ENCODE results near the gene PTTG2. TPM values are rescaled to one million over a fixed set of nuclear protein-coding genes. Genes with fewer than 3 reads are reported as not detected.

The PTTG2 gene
- total RNA-seq, 2 experiments from 2014 or later, result 1.8 to 2.2 TPM

- H3K27me3 Mint-ChIP-seq (ENCODE audit: low read depth), result no peaks in the 10 kb centered on the region
- H3K27ac Mint-ChIP-seq, result no peak overlapping the region
- peaks cover 7% of the 10 kb centered on the region for H3K9me3 Mint-ChIP-seq (ENCODE audit: insufficient read depth)
- no peak for DNase-seq
- H3K36me3 Mint-ChIP-seq (ENCODE audit: low read depth), result peaks cover 27% of the 10 kb centered on the region
- POLR2A ChIA-PET, result no interaction called here
- no peaks in the 10 kb centered on the region for H3K4me1 Mint-ChIP-seq (ENCODE audit: low read depth)
- ATAC-seq, result no peak
- CTCF ChIA-PET, result no interaction called here
- H3K4me3 Mint-ChIP-seq, result no peak overlapping the region
These were observed 23.2 kb upstream of the PTTG2 start for GRCh38 chr4:37936889-37937498.

DNA sequence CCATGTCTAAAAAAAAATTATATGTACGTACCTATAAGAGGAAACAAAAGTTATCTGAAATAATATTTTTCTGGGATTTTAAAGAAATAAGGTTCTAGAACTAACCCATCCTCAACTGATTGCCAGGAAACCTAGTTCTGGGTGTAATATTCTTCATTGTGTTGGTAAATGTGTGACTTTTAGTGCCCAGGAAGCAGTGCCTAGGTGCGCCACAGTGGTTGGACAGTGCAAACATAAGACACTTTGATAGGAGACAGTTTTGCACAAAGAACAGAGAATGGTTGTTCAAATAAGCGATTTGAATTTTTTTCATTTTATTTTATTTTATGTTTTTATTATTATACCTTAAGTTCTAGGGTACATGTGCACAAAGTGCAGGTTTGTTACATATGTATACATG lies 22.0 kb upstream of the PTTG2 start:
- no peak for DNase-seq
- H3K27me3 Mint-ChIP-seq (ENCODE audit: low read depth), result no peaks in the 10 kb centered on the region
- H3K27ac Mint-ChIP-seq, result no peak overlapping the region
- ChIA-PET POLR2A (no interaction called here), CTCF (no interaction called here)
- no peak overlapping the region for H3K4me3 Mint-ChIP-seq
- peaks cover 30% of the 10 kb centered on the region for H3K36me3 Mint-ChIP-seq (ENCODE audit: low read depth)
- peaks cover 7% of the 10 kb centered on the region for H3K9me3 Mint-ChIP-seq (ENCODE audit: insufficient read depth)
- no peak for ATAC-seq
- H3K4me1 Mint-ChIP-seq (ENCODE audit: low read depth), result no peaks in the 10 kb centered on the region

DNA sequence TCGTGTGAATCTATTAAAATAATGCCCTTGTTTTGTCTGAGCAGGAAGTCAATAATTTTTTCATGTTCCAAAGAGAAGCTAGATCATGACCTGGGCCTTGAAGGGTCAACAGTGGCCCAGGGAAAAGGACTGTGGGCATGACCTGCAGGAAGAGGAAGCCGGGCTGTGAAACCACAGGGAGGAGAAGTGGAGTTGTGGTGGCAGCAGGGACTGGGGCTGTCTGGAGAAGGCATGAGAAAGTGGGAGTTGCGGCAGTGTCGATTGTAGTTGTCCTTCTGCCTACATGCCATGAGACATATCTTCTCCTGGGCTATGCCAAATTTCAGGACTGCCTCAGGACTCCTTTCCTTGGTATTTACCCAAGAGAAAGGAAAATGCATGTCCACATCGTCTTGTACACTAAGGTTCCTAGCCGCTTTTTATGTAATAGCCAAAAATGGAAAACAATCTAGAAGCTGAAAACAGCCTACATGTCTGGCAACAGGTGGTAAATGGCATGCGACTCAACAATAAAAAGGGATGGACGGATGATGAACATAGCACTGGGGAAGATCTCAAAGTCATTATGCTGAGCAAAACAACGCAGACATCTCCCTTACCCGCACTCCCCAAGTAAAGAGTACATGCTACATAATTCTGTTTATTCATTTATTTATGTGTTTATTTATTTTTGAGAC lies 13.6 kb upstream of the PTTG2 start:
- Mint-ChIP-seq H3K9me3 (ENCODE audit: insufficient read depth) (no peaks in the 10 kb centered on the region), H3K36me3 (ENCODE audit: low read depth) (peaks cover 32% of the 10 kb centered on the region), H3K27ac (no peak overlapping the region), H3K27me3 (ENCODE audit: low read depth) (no peaks in the 10 kb centered on the region), H3K4me1 (ENCODE audit: low read depth) (peaks cover 29% of the 10 kb centered on the region), H3K4me3 (no peak overlapping the region)
- ChIA-PET POLR2A (no interaction called here), CTCF (no interaction called here)
- ATAC-seq, result no peak
- no peak for DNase-seq

- no peak overlapping the region for H3K27ac Mint-ChIP-seq
- POLR2A ChIA-PET, result no interaction called here
- CTCF ChIA-PET, result no interaction called here
- no peak for ATAC-seq
- DNase-seq, result no peak
- H3K4me1 Mint-ChIP-seq (ENCODE audit: low read depth), result peaks cover 29% of the 10 kb centered on the region
- no peak overlapping the region for H3K4me3 Mint-ChIP-seq
- no peaks in the 10 kb centered on the region for H3K9me3 Mint-ChIP-seq (ENCODE audit: insufficient read depth)
- peaks cover 37% of the 10 kb centered on the region for H3K36me3 Mint-ChIP-seq (ENCODE audit: low read depth)
- H3K27me3 Mint-ChIP-seq (ENCODE audit: low read depth), result no peaks in the 10 kb centered on the region
These were observed 11.7 kb upstream of the PTTG2 start for GRCh38 chr4:37948542-37948941.

DNA sequence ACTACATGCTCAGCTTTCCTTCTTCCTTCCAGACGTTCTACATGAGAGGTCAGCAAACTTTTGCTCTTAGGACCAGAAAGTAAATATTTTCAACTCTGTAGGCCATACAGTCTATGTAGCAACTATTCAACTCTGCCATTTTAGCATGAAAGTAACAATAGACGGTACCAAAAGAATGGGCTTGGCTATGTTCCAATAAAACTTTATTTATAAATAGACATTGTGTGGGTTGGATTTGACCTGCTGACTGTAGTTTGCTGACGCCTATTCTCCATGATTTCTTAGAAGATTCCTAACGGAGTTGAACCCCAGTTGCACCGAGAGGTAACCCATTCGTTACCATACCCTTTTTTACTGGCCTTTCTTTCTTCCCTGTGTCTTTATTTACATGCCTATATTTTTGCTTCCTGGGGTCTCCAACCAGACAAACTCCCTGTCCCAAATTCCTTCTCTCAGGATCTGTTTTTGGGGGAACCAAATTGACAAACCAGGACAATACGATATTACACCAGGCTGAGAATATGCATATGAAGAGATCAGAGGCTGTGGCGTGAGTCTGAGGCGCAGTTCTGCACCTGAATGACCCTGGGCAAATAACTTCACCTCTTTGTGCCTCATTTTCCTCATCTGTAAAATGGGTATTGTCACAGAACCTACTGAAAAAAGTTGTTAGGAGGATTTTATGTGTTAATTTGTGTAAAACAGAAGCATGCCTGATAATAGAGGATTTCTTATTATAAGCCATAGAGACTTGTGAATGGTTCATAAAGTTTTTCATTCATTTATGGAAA lies 10.4 kb upstream of the PTTG2 start:
- Mint-ChIP-seq H3K4me3 (no peak overlapping the region), H3K27ac (no peak overlapping the region), H3K9me3 (ENCODE audit: insufficient read depth) (no peaks in the 10 kb centered on the region), H3K36me3 (ENCODE audit: low read depth) (peaks cover 36% of the 10 kb centered on the region), H3K27me3 (ENCODE audit: low read depth) (no peaks in the 10 kb centered on the region), H3K4me1 (ENCODE audit: low read depth) (peaks cover 29% of the 10 kb centered on the region)
- ChIA-PET POLR2A (no interaction called here), CTCF (no interaction called here)
- ATAC-seq (no peak), DNase-seq (no peak)

DNA sequence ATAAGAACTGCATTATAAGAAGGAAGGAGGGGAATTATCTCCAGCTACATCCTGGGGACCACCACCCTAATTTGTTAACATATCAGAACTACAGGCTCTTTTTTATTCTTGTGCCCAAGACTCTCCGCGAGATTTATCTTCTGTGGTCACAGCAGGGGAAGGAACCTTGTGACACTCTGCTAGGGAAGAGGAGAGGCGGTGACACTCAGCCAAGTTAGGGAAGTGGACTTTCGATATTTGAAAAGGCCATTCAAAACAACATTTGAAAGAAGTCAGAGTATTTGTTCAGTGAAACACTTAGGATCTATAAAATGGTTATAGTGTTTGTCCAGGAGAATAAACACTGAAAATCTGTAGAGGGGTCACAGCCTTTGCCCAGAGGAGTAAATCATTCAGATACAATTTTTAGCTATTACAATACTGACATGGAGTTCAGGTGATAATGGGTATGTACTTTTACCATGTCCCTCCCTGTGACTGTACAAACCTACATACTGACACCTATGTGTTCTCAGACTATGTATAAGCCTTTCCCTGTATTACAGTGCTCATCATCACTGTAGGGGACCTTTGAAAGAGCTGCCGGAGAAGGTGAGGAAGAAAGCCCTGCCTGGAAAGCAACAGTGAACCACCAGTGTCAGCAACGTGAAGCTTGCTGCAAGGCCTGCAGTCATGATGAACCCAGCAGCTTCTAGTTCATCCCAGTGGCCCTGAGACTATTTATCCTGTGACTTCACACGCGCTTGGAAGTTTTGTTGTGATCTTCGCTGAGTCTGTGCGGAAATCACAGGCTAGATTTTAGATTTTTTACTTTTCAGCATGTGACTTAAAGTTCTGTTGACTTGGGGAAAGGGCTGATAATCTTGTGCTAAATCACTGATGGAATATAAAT lies 8.5 kb upstream of the PTTG2 start:
- ChIA-PET CTCF (interaction anchor here (2.4 kb wide), 1 partner anchor 19 kb away, joined by 9 read pairs; no protein-coding TSS in a partner anchor), POLR2A (no interaction called here)
- ATAC-seq (no peak), DNase-seq (no peak)
- Mint-ChIP-seq H3K27me3 (ENCODE audit: low read depth) (no peaks in the 10 kb centered on the region), H3K4me3 (no peak overlapping the region), H3K36me3 (ENCODE audit: low read depth) (peaks cover 33% of the 10 kb centered on the region), H3K4me1 (ENCODE audit: low read depth) (peaks cover 18% of the 10 kb centered on the region), H3K27ac (no peak overlapping the region), H3K9me3 (ENCODE audit: insufficient read depth) (no peaks in the 10 kb centered on the region)

- ChIA-PET CTCF (interaction anchor here (0.6 to 2.4 kb wide), 2 partner anchors 17 to 82 kb away, joined by 3 to 9 read pairs; no protein-coding TSS in a partner anchor), POLR2A (no interaction called here)
- no peak overlapping the region for H3K4me3 Mint-ChIP-seq
- ATAC-seq (no peak), DNase-seq (no peak)
- no peaks in the 10 kb centered on the region for H3K27me3 Mint-ChIP-seq (ENCODE audit: low read depth)
- no peak overlapping the region for H3K27ac Mint-ChIP-seq
- peaks cover 28% of the 10 kb centered on the region for H3K36me3 Mint-ChIP-seq (ENCODE audit: low read depth)
- peaks cover 9% of the 10 kb centered on the region for H3K4me1 Mint-ChIP-seq (ENCODE audit: low read depth)
- H3K9me3 Mint-ChIP-seq (ENCODE audit: insufficient read depth), result no peaks in the 10 kb centered on the region
These were observed 7.0 kb upstream of the PTTG2 start for GRCh38 chr4:37953156-37953555.

DNA sequence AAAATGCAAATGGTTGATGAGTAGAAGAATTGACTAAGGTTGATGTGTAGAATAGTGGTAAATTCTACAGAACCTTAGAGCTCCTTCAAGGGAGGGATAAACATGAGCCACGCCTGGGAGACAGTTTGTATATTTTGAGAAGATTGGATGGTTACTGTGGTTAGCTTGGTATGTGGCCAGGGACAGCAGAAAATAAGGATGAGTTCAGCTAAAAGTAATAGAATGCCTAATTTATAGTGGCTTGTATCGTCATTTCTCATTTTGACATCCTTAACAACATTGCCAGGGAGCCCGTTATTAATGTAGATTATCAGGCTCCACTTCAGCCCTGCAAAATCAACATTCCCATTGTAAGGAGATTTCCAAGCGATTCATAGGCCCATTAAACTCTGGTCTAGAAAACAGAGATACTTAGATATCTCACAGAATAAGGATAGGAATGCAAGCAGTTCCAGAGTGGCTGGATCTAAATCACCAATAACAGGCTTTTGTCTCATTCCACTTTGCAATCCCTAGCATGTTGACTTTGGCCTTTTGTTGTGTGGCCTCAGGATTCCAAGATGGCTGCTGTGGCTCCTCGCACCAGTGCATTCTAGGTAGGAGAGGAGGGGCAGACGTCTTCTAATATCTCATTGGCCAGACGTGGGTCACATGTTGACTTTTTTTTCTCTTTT lies 6.4 kb upstream of the PTTG2 start:
- no peak overlapping the region for H3K27ac Mint-ChIP-seq
- no peaks in the 10 kb centered on the region for H3K9me3 Mint-ChIP-seq (ENCODE audit: insufficient read depth)
- peaks cover 3% of the 10 kb centered on the region for H3K4me1 Mint-ChIP-seq (ENCODE audit: low read depth)
- ATAC-seq (no peak), DNase-seq (no peak)
- H3K36me3 Mint-ChIP-seq (ENCODE audit: low read depth), result peaks cover 27% of the 10 kb centered on the region
- no peak overlapping the region for H3K4me3 Mint-ChIP-seq
- ChIA-PET POLR2A (no interaction called here), CTCF (interaction anchor here (2.4 kb wide), 1 partner anchor 17 kb away, joined by 9 read pairs; no protein-coding TSS in a partner anchor)
- no peaks in the 10 kb centered on the region for H3K27me3 Mint-ChIP-seq (ENCODE audit: low read depth)

DNA sequence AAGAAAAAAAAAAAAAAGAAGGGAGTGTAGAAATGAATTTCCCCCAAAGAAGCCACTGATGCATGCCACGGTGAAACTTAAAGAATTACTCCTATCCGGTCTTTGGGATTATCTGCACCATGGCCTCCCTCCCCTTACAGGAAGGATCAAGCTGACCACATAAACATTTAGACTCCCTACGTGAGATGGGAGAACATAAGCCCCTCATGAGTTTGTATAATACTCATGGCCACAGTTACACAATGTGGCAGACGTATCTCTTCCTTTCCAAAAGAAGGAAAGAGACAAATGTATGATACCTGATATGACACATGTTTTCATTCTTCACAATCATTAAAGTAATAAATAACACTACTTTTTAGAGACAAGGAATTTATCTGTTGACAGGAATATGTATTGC lies 3.3 kb upstream of the PTTG2 start:
- H3K9me3 Mint-ChIP-seq (ENCODE audit: insufficient read depth), result no peaks in the 10 kb centered on the region
- H3K27me3 Mint-ChIP-seq (ENCODE audit: low read depth), result no peaks in the 10 kb centered on the region
- DNase-seq (no peak), ATAC-seq (no peak)
- H3K36me3 Mint-ChIP-seq (ENCODE audit: low read depth), result peaks cover 15% of the 10 kb centered on the region
- H3K27ac Mint-ChIP-seq, result no peak overlapping the region
- ChIA-PET CTCF (no interaction called here), POLR2A (no interaction called here)
- no peaks in the 10 kb centered on the region for H3K4me1 Mint-ChIP-seq (ENCODE audit: low read depth)
- H3K4me3 Mint-ChIP-seq, result no peak overlapping the region

DNA sequence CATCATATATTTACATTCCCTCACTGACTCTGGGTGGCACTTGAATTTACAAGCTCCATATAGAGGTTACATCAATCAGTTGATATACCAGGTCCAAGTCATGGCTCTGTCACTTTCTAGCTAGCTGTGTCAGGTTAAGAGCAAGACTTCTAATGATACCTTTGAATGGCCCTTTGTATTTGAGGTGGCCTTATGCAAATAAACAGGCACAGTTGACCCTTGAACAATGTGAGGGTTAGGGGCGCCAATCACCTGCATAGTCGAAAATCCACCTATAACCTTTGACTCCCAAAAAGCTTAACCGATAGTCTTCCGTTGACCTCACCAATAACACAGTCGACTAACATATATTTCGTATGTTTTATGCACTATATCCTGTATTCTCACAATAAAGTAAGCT lies 1.3 kb upstream of the PTTG2 start:
- Mint-ChIP-seq H3K27ac (no peak overlapping the region), H3K4me3 (no peak overlapping the region)
- CTCF ChIA-PET, result interaction anchor here (1.9 kb wide), 1 partner anchor 11 kb away, joined by 5 read pairs; no protein-coding TSS in a partner anchor

GRCh38 chr4:37960679-37961450 lies 667 bp downstream of the PTTG2 start:
- ChIA-PET CTCF (interaction anchor here (1.1 kb wide), 1 partner anchor 9 kb away, joined by 3 read pairs; no protein-coding TSS in a partner anchor), POLR2A (no interaction called here)
- DNase-seq, result no peak
- no peak overlapping the region for H3K4me3 Mint-ChIP-seq
- H3K9me3 Mint-ChIP-seq (ENCODE audit: insufficient read depth), result no peaks in the 10 kb centered on the region
- H3K36me3 Mint-ChIP-seq (ENCODE audit: low read depth), result peaks cover 3% of the 10 kb centered on the region
- ATAC-seq, result no peak
- no peak overlapping the region for H3K27ac Mint-ChIP-seq
- no peaks in the 10 kb centered on the region for H3K27me3 Mint-ChIP-seq (ENCODE audit: low read depth)
- peaks cover 2% of the 10 kb centered on the region for H3K4me1 Mint-ChIP-seq (ENCODE audit: low read depth)

More for the DNA sequence above, 1.3 kb upstream of the PTTG2 start:
- POLR2A ChIA-PET, result no interaction called here
- no peaks in the 10 kb centered on the region for H3K27me3 Mint-ChIP-seq (ENCODE audit: low read depth)
- no peaks in the 10 kb centered on the region for H3K4me1 Mint-ChIP-seq (ENCODE audit: low read depth)
- DNase-seq (no peak), ATAC-seq (no peak)
- H3K9me3 Mint-ChIP-seq (ENCODE audit: insufficient read depth), result no peaks in the 10 kb centered on the region
- peaks cover 3% of the 10 kb centered on the region for H3K36me3 Mint-ChIP-seq (ENCODE audit: low read depth)
